Measurements from ENCODE around the gene CD3E. TPM values are rescaled to one million over a fixed set of nuclear protein-coding genes. Genes with fewer than 3 reads are reported as not detected.

The CD3E gene
- total and polyA plus RNA-seq, 9 of the 15 experiments (the other 6 are each of a cell fraction or from before 2014, with no cell fraction given): 0.07 to 0.62 (median 0.19) TPM; not detected in 5

- TF ChIP-seq CHD7 (IDR thresholded peaks at IDR 0.05; ENCODE audit: low read depth, low read length) (no peak), HOXB6 (CRISPR knock-in tag; IDR thresholded peaks at IDR 0.05; ENCODE audit: borderline replicate concordance) (no peak), MAZ (CRISPR knock-in tag; conservative IDR thresholded peaks at IDR 0.05 in 1 of 2, IDR thresholded peaks at IDR 0.05 in 1 of 2) (peak; percentile 38 to 66; a peak in 1 of 4 replicates), GATAD2B (IDR thresholded peaks at IDR 0.05; ENCODE audit: borderline replicate concordance) (0 out of 2 replicates have a peak, but pooled peaks have one; percentile 31), XRCC3 (IDR thresholded peaks at IDR 0.05) (no peak), KDM5B (IDR thresholded peaks at IDR 0.05; ENCODE audit: insufficient replicate concordance, low read depth, low read length) (peak; percentile 93), XRCC5 (IDR thresholded peaks at IDR 0.05; ENCODE audit: low read depth, low read length) (0 out of 2 replicates have a peak, but pooled peaks have one; percentile 9), GABPA (tag; conservative IDR thresholded peaks at IDR 0.05; ENCODE audit: low read depth) (peak; percentile 99), ZNF76 (CRISPR knock-in tag; IDR thresholded peaks at IDR 0.05; ENCODE audit: borderline replicate concordance) (no peak), ZNF384 (IDR thresholded peaks at IDR 0.05; ENCODE audit: low read depth, low read length) (no peak), ZNF311 (CRISPR knock-in tag; IDR thresholded peaks at IDR 0.05) (no peak), SFPQ (IDR thresholded peaks at IDR 0.05; ENCODE audit: low read depth, low read length) (no peak), CCNT2 (IDR thresholded peaks at IDR 0.05; ENCODE audit: borderline replicate concordance, extremely low read depth, insufficient read length, low read depth, low read length) (no peak)
These were observed 54.9 kb downstream of the CD3E start, which contains the start of gene UBE4A (continued) for GRCh38 chr11:118359295-118359958.

Measured in K562 (cell line).